Measurements from ENCODE around the gene MYL12A.

The MYL12A gene

DNA sequence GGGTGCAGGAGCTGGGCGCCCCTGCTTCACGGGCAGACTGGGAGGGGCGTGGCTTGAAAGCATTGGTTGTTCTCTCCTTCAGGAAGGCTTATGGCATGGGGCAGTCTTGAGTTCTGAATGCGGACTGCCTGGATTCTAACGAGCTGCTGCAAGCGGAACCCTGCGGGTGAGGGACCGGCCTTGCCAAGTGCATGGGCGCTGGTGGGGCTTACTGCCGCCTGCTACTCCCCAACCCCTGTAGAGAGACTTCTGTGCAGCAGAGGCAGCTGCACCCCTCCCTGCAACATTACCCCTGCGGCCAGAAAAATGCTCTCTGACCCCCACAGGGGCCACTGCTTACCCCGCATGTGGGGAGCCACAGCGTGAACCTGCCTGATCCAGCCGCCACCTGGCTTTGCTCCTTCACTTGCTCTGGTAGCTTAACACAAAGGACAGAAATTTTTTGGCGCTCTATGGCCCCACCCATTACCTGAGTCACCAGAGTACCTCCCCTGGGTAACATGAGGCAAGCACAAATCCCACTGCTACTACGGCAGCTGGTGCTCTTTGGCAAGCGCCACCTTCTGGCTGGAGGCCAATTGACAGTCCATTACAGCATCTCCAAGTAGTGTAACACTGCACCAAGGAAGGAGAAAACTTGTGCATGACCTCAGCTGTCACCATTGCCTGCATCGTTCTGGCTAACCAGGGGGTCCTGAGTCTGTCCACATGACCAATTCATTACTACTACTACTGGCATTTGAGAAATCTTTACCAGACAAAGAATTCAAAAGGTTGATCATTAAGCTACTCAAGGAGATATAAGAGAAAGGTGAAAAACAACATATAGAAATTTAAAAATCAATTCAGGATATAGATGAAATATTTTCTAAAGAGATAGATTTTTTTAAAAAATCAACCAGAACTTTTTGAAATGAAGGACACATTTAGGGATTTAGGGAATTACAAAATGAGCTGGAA, 49.7 kb downstream of the MYL12A start:
- FAIRE-seq: no peak
- TF ChIP-seq POLR2A (IDR thresholded peaks at IDR 0.05; ENCODE audit: low read depth, low read length): no peak
- DNase-seq (ENCODE audit: insufficient read length, low spot score): no peak

DNA sequence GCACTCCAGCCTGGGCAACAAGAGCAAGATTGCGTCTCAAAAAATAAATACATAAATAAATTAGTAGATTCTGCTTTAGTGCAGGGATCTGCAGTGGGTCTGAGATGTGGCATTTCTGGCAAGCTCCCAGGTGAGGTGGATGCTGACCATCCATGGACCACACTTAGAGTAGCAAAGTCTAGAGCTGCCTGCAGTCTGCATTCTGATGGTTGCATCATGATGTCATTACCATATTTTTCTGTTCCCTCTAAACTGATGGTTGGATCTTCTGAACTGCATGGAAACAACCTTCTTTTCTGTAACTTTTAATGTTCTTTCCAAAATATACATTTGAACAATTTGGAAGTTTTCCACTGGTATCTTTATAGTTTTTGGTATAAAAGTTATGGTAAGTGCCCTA, 57.2 kb downstream of the MYL12A start:
- DNase-seq (ENCODE audit: insufficient read length, low spot score) (no peak), FAIRE-seq (no peak)
- TF ChIP-seq POLR2A (IDR thresholded peaks at IDR 0.05; ENCODE audit: low read depth, low read length): no peak

DNA sequence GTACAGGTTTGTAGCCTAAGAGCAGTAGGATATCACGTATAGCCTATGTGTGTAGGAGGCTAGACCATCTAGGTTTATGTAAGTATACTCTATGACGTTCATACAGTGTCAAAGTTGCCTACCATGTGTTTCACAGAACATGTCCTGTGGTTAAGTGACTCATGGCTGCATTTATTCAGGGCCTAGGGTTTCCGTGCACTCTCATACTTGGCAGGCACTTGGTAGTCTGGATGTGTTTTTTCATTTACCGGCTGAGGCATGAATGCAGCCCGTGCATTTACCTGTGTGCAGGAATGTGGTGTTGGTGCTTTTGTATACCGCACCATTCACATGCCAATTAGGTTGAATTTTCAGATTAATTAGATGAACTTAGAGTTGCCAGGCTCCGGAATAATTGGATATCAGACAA, 57.8 kb downstream of the MYL12A start:
- no peak for TF ChIP-seq POLR2A (IDR thresholded peaks at IDR 0.05; ENCODE audit: low read depth, low read length)
- peak; percentile 74 for DNase-seq (ENCODE audit: insufficient read length, low spot score)
- FAIRE-seq: peak; percentile 100

All from H54 (cell line).